Liver (tissue), 9 donors: Measurements from ENCODE around the gene ARID4B. TPM values are rescaled to one million over a fixed set of nuclear protein-coding genes. Genes with fewer than 3 reads are reported as not detected.

Experiments used
- DNase-seq: peaks from one replicate; pipeline ENCODE4 v3.0.0-alpha.2; 2017; ENCODE audit warnings: low spot score
- H3K27ac ChIP-seq, 2 donors: one replicate each; pipeline ENCODE4 v1.7.0; 2013; ENCODE audit warnings: inconsistent platforms in 2 of 2, low read length in 2 of 2, control low read depth in 1 of 2, low read depth in 1 of 2, mild to moderate bottlenecking in 1 of 2
- H3K27me3 ChIP-seq, 4 donors: one replicate each; pipeline versions ENCODE4 v1.6.1 to v1.7.0; 2013; ENCODE audit warnings: low read length in 3 of 4, inconsistent platforms in 1 of 4, mild to moderate bottlenecking in 1 of 4, moderate library complexity in 1 of 4; ENCODE audit not compliant: control insufficient read depth in 4 of 4, insufficient read depth in 4 of 4
- H3K36me3 ChIP-seq, 4 donors: one replicate each; pipeline versions ENCODE4 v1.6.1 to v1.7.0; 2013; ENCODE audit warnings: low read length in 3 of 4, mild to moderate bottlenecking in 3 of 4, low read depth in 1 of 4, moderate library complexity in 1 of 4; ENCODE audit not compliant: control insufficient read depth in 4 of 4, insufficient read depth in 3 of 4
- H3K4me1 ChIP-seq, 4 donors: one replicate each; pipeline versions ENCODE4 v1.6.1 to v1.7.0; 2013; ENCODE audit warnings: low read length in 3 of 4, mild to moderate bottlenecking in 3 of 4, moderate library complexity in 1 of 4; ENCODE audit not compliant: control insufficient read depth in 4 of 4, insufficient read depth in 4 of 4
- H3K4me3 ChIP-seq, 3 donors: one replicate each; pipeline versions ENCODE4 v1.6.1 to v1.7.0; 2013; ENCODE audit warnings: low read length in 3 of 3, control low read depth in 1 of 3, low read depth in 1 of 3, mild to moderate bottlenecking in 1 of 3
- H3K9ac ChIP-seq, 2 donors: one replicate each; pipeline ENCODE4 v1.7.0; 2013; ENCODE audit warnings: low read length in 2 of 2, mild to moderate bottlenecking in 2 of 2, moderate library complexity in 2 of 2, control low read depth in 1 of 2, low read depth in 1 of 2
- H3K9me3 ChIP-seq, 4 donors: one replicate each; pipeline versions ENCODE4 v1.6.1 to v1.7.0; 2013; ENCODE audit warnings: low read length in 3 of 4; ENCODE audit not compliant: control insufficient read depth in 4 of 4
- ATF3 ChIP-seq: IDR thresholded peaks from 2 replicates; pipeline ENCODE4 v1.6.1; 2016; ENCODE audit warnings: antibody characterized with exemption
- CTCF ChIP-seq: fragments of 150-350 bp; IDR thresholded peaks from 2 replicates; pipeline ENCODE4 v1.5.1; 2017; ENCODE audit warnings: improper control_type of control experiment, low read depth, low read length; ENCODE audit not compliant: missing input control
- EGR1 ChIP-seq, 2 donors: IDR thresholded peaks; 2 replicates each; pipeline ENCODE4 v1.6.1; 2016 to 2018; ENCODE audit warnings: antibody characterized with exemption in 2 of 2, low read depth in 2 of 2
- FOXA1 ChIP-seq: IDR thresholded peaks from 2 replicates; pipeline ENCODE4 v1.6.1; 2016; ENCODE audit warnings: antibody characterized with exemption
- GABPA ChIP-seq, 2 donors: IDR thresholded peaks in 1 of 2; conservative IDR thresholded peaks in 1 of 2; 2 replicates each; pipeline ENCODE4 v1.6.1; 2016; ENCODE audit warnings: antibody characterized with exemption in 2 of 2, mild to moderate bottlenecking in 1 of 2, moderate library complexity in 1 of 2
- HNF4A ChIP-seq, 2 donors: conservative IDR thresholded peaks; 2 replicates each; pipeline ENCODE4 v1.6.1; 2016; ENCODE audit warnings: antibody characterized with exemption in 2 of 2, mild to moderate bottlenecking in 2 of 2
- HNF4G ChIP-seq: IDR thresholded peaks from 2 replicates; pipeline ENCODE4 v1.6.1; 2016; ENCODE audit warnings: antibody characterized with exemption
- MAX ChIP-seq: IDR thresholded peaks from 2 replicates; pipeline ENCODE4 v1.6.1; 2016; ENCODE audit warnings: antibody characterized with exemption
- NR2F2 ChIP-seq: IDR thresholded peaks from 2 replicates; pipeline ENCODE4 v1.6.1; 2016; ENCODE audit warnings: antibody characterized with exemption
- RAD21 ChIP-seq, 2 donors: IDR thresholded peaks; 2 replicates each; pipeline ENCODE4 v1.6.1; 2016; ENCODE audit warnings: antibody characterized with exemption in 2 of 2, mild to moderate bottlenecking in 2 of 2
- REST ChIP-seq: IDR thresholded peaks from 2 replicates; pipeline ENCODE4 v1.6.1; 2016; ENCODE audit warnings: antibody characterized with exemption, mild to moderate bottlenecking
- RXRA ChIP-seq, 2 donors: IDR thresholded peaks; 2 replicates each; pipeline ENCODE4 v1.6.1; 2017 to 2018; ENCODE audit warnings: antibody characterized with exemption in 2 of 2, mild to moderate bottlenecking in 1 of 2
- SP1 ChIP-seq: IDR thresholded peaks from 2 replicates; pipeline ENCODE4 v1.6.1; 2018; ENCODE audit warnings: antibody characterized with exemption, mild to moderate bottlenecking
- TAF1 ChIP-seq: conservative IDR thresholded peaks from 2 replicates; pipeline ENCODE4 v1.6.1; 2016; ENCODE audit warnings: antibody characterized with exemption, mild to moderate bottlenecking
- YY1 ChIP-seq: IDR thresholded peaks from 2 replicates; pipeline ENCODE4 v1.6.1; 2016; ENCODE audit warnings: antibody characterized with exemption, mild to moderate bottlenecking
- ZBTB33 ChIP-seq: IDR thresholded peaks from 2 replicates; pipeline ENCODE4 v1.6.1; 2016; ENCODE audit warnings: antibody characterized with exemption
- WGBS: extraction: QIAGEN DNeasy Blood & Tissue Kit; methylation state at CpG from one replicate; pipeline ENCODE4 v1.1.7; 2013; 5-methylcytosine and 5-hydroxymethylcytosine counted together
- polyA plus RNA-seq, 2 donors: library from polyadenylated mRNA; stranded (reverse) in 1 of 2; unstranded in 1 of 2; fragments of 200-250 nt in 1 of 2; fragments of >200 nt in 1 of 2; fragmentation: Nextera tagmentation in 1 of 2; extraction: Ambion mirVana in 1 of 2; gene quantifications; one replicate each; pipeline versions ENCODE4 v1.2.1 to v1.2.3, GENCODE V29; 2013 to 2015
- total RNA-seq, 2 donors: library from RNA; depleted of rRNA; stranded (reverse); fragments of >200 nt; gene quantifications; one replicate each; pipeline ENCODE4 v1.2.3, GENCODE V29; 2014
- donor health status: healthy.
- donor health status: healthy.
- donor health status: healthy.
- donor health status: healthy.
- donor health status: healthy.

Gene ARID4B
- total and polyA plus RNA-seq, 4 donors: 4.2 to 27.3 (median 21.3) TPM

GRCh38 chr1:235302143-235302542, 25.8 kb downstream of the ARID4B start:
- Histone ChIP-seq H3K4me1 (peaks cover 7 to 25% (median 10%) of the 10 kb centered on the region in 4 donors), H3K4me3 (no peak overlapping the region), H3K9me3 (no peaks in the 10 kb centered on the region), H3K36me3 (no peaks in the 10 kb centered on the region), H3K27ac (no peak overlapping the region), H3K27me3 (no peaks in the 10 kb centered on the region), H3K9ac (no peak overlapping the region)
- no peak for DNase-seq
- TF ChIP-seq FOXA1 (no peak), GABPA (IDR thresholded peaks at IDR 0.05 in 1 of 2, conservative IDR thresholded peaks at IDR 0.05 in 1 of 2) (no peak), HNF4G (no peak), EGR1 (IDR thresholded peaks at IDR 0.05; ENCODE audit: low read depth in 2 of 2) (no peak), MAX (no peak), NR2F2 (no peak), TAF1 (no peak), YY1 (no peak), REST (no peak), ATF3 (no peak), ZBTB33 (no peak), RAD21 (IDR thresholded peaks at IDR 0.05) (no peak), HNF4A (conservative IDR thresholded peaks at IDR 0.05) (no peak), RXRA (IDR thresholded peaks at IDR 0.05) (no peak), SP1 (no peak), CTCF (no peak)
- 91% methylated on average over 1 of the region's 1 CpG for WGBS
